Right renal cortex interstitium (tissue), 3 donors: ENCODE measurements around the gene MAPK12. TPM values are rescaled to one million over a fixed set of nuclear protein-coding genes. Genes with fewer than 3 reads are reported as not detected.

Experiments used
- DNase-seq, 3 donors: peaks; one replicate each; pipeline ENCODE4 v3.0.0-alpha.2; 2013; ENCODE audit warnings: low read depth in 3 of 3, low spot score in 2 of 3
- polyA plus RNA-seq, 3 donors: library from polyadenylated mRNA; unstranded; fragments of 120-200 nt; gene quantifications; one replicate each; pipeline ENCODE4 v1.2.1, GENCODE V29; 2013; ENCODE audit not compliant: insufficient read length in 3 of 3

Gene MAPK12
- 10 to 100 TPM in 1 of 3 donors, 1 to 10 TPM in 2; 9.1 to 10.9 (median 9.9) TPM for polyA plus RNA-seq

DNA sequence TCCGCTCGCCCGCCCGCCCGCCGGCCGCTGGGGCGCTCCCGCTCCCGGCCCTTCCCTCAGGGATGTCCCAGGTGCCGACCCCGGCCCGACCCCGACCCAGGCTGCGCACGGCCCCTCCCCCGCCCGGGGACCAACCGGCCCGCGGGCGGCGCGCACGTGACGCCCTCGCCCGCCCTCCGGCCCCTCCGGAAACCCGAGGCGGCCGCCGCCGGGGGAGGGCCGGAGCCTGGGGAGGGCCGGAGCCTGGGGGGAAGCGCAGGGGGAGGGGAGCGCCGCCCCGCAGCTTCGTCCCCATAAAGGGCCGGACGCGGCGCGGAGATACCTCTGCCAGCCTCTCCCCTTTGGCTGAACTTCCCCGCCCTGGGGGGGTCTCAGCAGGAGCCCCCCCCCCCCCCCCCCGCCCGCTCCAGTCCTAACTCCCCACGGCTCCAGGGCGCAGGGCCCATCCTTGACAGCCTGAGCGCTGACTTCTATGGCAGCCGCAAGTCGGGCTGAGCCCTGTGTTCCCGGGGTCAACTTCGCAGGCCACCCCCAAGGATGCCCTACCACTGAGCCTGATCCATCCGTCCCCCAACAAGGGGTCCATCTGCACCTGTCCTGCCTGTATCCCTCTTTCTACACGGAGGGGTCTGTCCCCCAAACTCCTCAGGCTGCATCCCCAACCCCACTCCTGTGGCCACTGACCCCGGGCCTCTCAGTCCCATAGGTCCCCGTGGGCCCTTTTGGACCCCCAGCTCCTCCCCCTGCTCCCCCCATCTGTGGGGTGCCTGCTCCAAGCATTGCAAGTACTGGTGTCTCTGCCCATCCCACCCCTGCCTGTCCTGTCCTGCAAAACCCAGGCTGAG, at the start of gene MAPK12:
Gene MAPK12, minus strand, starts transcription at position 69 of the 845 bp plus-strand sequence. CDS start 174 bp downstream, outside the sequence.
- no peak for DNase-seq

GRCh38 chr22:50310949-50311444, 49.5 kb upstream of the MAPK12 start:
- DNase-seq, result no peak

- no peak for DNase-seq
Measured at GRCh38 chr22:50310031-50310722, 48.7 kb upstream of the MAPK12 start.

DNA sequence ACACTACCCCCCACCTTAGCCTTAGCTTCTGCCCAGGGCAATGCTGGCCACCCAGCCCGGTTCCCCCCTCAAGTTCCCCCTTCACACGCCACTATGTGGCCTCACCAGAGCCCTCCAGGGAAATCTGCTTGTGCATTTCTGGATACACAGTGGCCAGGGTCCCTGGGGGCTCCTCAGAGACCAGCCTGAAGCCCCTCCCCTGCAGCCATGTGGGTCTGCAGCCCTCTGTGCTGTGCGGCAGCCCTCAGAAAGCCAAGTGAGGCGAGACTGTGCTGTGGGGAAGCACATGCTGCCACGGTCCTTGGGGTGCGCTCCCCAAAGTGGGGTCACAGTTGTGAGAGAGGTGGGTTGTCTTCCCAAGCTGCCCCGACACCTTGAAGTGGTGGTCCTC, 48.1 kb upstream of the MAPK12 start:
- no peak for DNase-seq

DNA sequence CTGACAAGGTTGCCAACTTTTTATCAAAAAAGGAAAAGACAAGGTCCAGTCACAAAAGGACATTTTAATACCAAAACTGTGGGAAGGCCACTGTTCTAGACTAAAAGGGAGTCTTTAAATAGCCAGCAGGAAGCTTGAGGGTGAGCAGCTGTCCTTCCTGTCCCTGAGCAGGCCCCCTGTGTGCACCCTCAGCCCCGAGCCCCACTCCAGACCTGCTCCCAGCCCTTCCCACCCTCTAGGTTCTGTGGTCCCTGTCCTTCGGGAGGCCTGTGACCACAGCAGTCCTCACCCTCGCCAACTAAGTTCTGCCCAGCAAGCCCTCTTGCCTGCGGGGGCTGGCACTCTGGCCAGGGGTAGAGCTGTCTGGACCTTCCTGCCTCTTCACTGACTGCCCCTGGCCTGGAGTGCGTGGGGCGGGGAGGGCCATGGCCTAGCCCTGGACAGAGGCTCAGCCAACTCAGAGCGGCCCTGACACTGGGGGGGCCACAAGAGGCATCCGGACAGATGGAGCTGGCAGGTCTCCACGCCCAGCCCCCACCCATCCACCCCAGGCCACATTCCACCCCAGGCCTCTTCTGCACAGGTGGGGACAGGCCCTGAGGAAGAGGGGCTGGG, 47.6 kb upstream of the MAPK12 start:
- no peak for DNase-seq

- DNase-seq, result no peak
Measured at GRCh38 chr22:50308597-50308935, 47.1 kb upstream of the MAPK12 start.

DNA sequence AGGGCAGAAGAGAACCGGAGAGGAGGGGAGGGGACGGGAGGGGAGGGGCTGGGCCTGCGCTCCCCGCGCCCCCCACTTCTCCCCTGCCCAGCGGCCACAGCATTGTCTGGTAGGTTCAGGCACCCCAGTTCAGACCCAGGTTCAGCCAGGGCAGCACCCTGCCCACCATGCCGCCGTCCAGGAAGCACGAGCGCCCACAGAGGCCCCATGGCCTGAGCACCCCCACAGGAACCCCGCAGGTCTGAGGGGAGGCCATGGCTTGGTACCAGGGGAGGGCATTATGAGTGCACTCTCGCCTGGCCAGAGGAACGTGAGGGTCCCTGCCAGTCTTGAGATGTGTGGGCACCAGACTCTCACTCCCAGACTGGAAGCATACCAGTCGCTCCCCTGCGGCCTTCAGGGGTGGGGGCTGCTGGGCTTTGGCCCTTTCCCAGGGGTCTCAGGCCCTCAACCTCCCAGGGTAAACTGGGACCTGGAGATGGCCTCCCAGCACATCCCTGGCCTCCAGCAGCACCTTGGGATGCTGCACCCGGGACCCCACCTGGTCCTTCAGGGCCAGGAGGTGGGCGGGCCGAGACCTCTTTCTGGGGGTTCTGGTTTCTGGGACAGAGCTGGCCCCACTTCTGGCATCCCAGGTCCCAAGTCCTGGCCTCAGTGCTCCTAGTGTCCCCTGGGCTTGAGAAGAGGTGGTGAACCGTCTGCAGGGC, 46.6 kb upstream of the MAPK12 start:
- DNase-seq, result no peak

DNA sequence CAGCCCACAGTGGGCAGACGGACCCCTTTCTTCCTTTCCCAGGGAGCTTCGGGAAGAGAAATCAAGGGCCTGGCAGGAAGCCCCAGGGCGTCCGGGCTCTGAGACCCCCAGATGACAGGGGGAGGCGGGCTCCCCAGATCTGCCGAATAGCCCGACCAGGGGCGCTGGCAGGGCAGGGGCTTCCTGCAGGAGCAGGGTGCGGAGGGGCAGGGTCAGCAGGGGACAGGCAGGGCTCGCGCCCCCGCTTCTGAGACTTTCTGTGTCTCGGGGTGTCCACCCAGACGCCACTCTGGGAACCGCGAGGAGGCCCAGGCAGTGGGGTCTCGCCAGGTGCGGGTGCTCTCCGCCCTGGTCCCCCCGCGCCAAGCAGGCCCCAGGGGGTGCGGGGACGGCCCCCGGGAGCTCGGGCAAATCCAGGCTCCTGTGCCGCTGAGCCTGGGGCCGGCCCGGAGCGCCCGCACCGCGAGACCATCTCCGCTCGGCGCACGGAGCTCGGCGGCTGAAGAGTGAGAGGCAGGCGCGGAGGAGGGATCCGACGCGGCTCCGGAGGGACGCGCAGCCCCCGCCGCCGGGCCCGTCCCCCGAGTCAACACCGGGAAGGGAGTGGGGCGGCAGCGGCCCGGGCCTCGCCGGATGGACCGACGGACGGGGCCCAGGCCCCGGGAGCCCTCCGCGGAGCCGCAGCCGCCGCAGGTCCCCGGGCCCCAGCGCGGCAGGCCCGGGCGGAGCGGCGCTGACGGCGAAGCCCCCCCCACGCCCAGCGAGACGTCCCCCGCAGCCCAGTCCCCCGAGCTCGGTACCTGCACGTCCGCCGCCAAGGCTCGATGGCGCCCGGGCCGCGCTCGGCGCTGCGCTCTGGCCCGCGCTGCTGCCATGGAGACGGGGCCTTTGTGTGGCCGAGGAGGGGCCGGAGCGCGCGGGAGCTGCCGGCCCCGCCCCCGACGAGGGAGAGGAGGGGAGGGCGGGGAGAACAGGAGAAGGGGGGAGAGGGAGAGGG, 45.6 kb upstream of the MAPK12 start, which contains the start of gene PLXNB2:
Gene PLXNB2, minus strand, starts transcription at position 894 of the 997 bp plus-strand sequence. CDS start 17,062 bp downstream, outside the sequence.
- peak in 1 of 3 donors; percentile 80 for DNase-seq

DNA sequence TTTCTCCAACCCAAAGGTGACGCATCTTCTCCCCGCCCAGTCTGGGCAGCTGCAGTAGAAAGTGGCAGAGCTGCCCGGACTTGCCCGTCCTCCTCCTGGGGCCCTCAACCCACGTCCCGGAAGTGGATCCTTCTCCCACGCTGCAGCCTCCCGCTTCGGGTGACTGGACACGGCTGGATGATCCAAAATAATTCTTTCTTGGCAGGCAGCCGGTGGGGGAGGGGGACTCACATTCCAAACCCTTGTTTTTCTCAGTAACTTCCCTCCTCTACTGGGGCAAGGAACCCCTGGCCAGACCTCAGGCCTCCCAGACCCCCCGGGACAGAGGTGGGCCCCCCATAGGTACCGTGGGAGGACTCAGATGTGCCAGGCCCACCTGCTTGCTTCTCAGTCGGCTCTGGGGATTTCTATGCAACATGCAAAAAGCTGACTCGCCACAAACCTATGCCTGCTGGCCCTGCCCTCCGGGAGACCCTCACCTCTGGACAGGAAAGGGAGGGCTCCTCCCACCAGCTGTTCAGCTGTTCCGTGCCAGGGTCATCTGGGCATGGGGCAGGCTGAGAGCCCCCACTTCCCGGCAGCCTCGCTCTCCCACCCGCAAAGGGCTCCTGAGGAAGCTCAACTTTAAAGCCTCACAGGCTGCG, 44.6 kb upstream of the MAPK12 start:
- DNase-seq, result peak in 2 of 3 donors; percentile 78 to 84

GRCh38 chr22:50305393-50305922, 44.0 kb upstream of the MAPK12 start:
- no peak for DNase-seq

- no peak for DNase-seq
Measured at GRCh38 chr22:50304528-50305392, 43.3 kb upstream of the MAPK12 start.

- DNase-seq, result no peak
Measured at GRCh38 chr22:50303848-50304527, 42.5 kb upstream of the MAPK12 start.

- no peak for DNase-seq
Measured at GRCh38 chr22:50303515-50303847, 42.0 kb upstream of the MAPK12 start.

DNA sequence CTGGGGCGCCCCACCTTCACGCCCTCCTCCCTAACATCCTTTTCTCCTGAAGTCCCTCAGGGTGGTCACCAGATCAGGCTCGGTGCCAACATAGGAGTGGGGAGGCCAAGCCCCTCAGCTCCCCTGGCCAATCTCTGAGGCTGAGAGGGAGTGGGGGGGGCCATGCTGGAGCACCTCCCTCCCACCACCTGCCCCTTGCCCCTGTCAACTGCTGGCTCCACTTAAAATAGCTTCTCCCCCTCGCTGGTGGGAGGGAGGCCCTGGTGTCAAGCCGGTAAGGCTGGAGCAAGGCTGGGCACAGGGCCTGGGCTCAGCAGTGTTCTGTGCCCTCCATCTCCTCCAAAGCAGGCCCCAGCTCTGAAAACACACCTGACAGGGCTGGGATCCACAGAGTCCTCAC, 41.1 kb upstream of the MAPK12 start:
- DNase-seq, result no peak

DNA sequence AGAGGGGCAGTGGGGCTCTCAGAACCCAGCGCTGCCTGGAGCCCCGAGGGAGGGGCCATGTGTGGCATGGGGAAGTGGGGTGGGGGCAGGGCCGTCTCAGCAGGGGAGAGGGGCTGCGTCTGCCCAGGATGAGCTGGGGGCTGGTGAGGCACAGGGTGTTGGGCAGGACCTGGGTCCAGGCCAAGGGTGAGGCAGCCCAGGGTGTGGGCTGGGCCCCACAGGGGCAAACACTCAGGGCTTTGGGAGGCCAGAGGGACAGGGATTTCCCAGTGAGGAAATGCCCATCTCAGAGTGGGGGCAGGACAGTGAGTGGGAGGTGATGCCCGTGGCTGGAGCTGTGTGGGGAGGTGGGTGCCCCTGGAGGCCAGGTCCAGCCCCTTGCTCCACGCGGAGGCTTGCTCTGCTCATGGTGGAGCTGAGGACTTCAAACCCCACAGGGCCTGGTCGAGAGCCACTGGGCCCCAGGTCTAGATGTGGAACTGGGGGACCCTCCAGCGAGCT, 40.6 kb upstream of the MAPK12 start:
- no peak for DNase-seq

DNA sequence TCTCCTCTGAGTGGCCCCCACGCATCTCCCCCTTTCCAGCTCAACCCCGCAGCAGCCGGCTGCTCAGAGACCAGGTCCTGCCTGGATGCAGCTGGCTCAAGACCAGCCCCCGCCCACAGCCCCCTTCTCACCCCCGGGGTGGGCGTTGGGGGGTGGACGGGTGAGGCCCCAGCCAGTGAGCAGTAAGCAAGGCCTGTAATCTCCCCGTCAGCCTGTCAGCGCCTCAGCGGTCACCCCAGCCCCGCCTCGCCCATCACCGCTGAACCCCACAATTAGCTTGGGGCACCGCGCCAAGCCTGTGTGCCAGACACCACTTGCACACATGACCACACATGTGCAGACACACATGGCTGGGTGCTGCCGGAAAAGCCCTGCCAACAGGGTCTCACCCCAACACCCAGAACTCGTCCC, 40.1 kb upstream of the MAPK12 start:
- no peak for DNase-seq

- no peak for DNase-seq
Measured at GRCh38 chr22:50300620-50301257, 39.3 kb upstream of the MAPK12 start.
